ENCODE measurements around the gene CCL18. TPM values are rescaled to one million over a fixed set of nuclear protein-coding genes. Genes with fewer than 3 reads are reported as not detected.

CCL18 gene, protein sequence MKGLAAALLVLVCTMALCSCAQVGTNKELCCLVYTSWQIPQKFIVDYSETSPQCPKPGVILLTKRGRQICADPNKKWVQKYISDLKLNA
- total RNA-seq: not detected in 2 replicates

DNA sequence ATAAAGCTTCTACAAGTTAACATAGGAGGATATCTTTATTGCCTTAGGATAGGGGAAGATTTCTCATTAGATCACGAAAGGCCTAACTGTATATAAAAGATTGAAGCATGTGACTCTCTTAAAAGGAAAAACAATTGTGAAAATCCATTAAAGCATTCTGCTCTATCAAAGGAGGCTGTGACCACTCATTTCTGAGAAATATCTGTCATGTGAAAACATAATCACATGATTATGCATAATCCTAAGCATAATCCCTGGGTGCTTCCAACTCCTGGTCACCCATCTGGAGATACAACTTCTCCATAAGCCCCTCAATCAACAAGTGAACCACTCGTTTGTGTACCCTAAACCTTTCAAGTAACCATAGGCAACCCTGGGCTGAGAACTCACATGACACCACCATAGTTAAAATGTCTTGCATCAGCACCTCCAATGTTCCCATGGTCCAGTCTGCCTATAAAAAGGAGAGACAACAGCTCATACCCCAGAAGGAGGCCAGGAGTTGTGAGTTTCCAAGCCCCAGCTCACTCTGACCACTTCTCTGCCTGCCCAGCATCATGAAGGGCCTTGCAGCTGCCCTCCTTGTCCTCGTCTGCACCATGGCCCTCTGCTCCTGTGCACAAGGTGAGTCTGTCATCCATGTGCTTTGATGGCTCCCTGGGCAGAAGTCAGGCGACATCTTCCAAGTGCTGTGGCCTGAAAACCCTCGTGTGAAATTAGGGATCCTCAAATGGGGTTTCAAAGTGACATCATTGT, at the start of gene CCL18:
TSS of gene CCL18 (plus strand) at position 487 of the 756 bp plus-strand sequence. CDS start at position 558, 71 bp downstream.

GRCh38 chr17:36017799-36018198, 46.3 kb upstream of the CCL18 start, which contains the start of gene CCL23:
TSS of gene CCL23 (minus strand) at chr17:36017972. CDS start at chr17:36017897, 75 bp downstream.

DNA sequence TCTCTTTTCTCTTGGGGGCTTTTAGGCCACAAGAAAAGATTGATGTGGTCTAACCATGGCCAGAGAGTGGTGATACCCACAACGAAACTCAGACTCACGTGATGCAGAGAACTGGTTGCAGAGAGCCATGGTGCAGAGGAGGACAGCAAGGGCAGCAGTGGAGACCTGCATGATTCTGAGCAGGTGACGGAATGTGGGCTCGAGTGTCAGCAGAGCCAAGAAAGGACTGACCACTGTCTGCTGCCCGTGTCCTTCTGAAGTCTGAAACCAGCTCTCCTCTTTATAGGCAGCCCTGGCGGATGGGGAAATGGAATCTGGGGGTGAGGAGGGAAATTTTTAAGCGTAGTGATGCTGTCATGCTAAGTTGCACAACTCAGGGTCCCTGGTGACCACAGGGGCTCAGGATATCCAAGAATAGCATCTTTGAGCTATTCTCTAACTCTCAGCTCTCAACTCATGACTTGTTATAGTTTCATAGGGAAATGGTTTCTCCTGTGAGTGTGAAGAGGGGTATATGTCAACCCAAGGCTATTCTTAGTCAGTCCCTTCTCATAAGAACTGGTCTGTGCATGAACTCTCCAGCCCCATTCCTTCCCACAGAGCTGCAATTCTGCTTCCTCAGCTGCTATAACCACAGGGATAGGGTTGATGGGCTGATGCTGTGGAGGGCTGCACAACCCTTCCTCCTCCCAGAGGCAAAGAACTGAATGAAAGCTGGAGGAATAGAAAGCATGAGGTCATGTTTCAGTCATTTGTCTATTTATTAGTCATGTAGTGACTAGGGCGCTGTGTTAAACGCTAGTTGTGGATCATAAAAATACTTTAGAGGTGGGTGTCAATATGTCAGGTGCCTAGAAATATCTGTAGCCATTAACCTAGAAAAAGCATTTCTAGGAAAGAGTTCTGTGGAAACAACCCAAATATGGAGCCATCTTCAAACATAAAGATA, 26.1 kb downstream of the CCL18 start, which contains the start of gene CCL3:
TSS of gene CCL3 (minus strand) at position 256 of the 949 bp plus-strand sequence. CDS start at position 171, 85 bp downstream.

GRCh38 chr17:36103401-36103975, 39.4 kb downstream of the CCL18 start, which contains the start of gene CCL4:
TSS of gene CCL4 (plus strand) at chr17:36103827. CDS start at chr17:36103906, 79 bp downstream.

Small RNA genes within 50 kb of the gene (small RNA-seq; reads per million reads assigned to genes)
- not detected for gene RN7SL301P

Other genes with a start within 250 kb of the CCL18 start
- not detected in 2 replicates for gene HEATR9, start 195.4 kb upstream of the CCL18 start, total RNA-seq
- 0.16 TPM in 1 of 2 replicates, not detected in the other for gene CCL5, start 183.9 kb upstream of the CCL18 start, total RNA-seq
- gene RDM1, start 133.5 kb upstream of the CCL18 start, total RNA-seq: not detected in 2 replicates
- gene LYZL6, start 120.6 kb upstream of the CCL18 start, total RNA-seq: not detected in 2 replicates
- gene CCL16, start 82.8 kb upstream of the CCL18 start, total RNA-seq: not detected in 2 replicates
- gene CCL14, start 77.5 kb upstream of the CCL18 start, total RNA-seq: not detected in 2 replicates
- gene CCL15, start 62.7 kb upstream of the CCL18 start, total RNA-seq: not detected in 2 replicates
- gene CCL23, start 46.3 kb upstream of the CCL18 start, total RNA-seq: not detected in 2 replicates
- not detected in 2 replicates for gene CCL3, start 25.9 kb downstream of the CCL18 start, total RNA-seq
- gene CCL4, start 39.6 kb downstream of the CCL18 start, total RNA-seq: 0.32 TPM in 1 of 2 replicates, not detected in the other
- gene TBC1D3B, start 112.4 kb downstream of the CCL18 start, total RNA-seq: not detected in 2 replicates
- not detected in 2 replicates for gene CCL3L1, start 132.5 kb downstream of the CCL18 start, total RNA-seq
- not detected in 2 replicates for gene CCL4L2, start 146.8 kb downstream of the CCL18 start, total RNA-seq
- under 0.01 and 0.73 TPM in 2 replicates for gene TBC1D3I, start 200.3 kb downstream of the CCL18 start, total RNA-seq

Measured in hair follicle dermal papilla cell (primary cell).